DMS114 treated with DMSO at 0.1 percent for 48 hours (cell line): Measurements from ENCODE around the gene COPB1.
"Not testable (repeated sequence)": the region's sequence is repeated elsewhere in the genome, so short reads cannot be mapped to it uniquely, and the experiment has no call there.

ENCODE experiments used
- DNase-seq: peaks from one replicate; lab custom pipeline; 2025; ENCODE audit not compliant: unreplicated experiment; lab: John Stamatoyannopoulos, UW

COPB1 gene

GRCh38 chr11:14499560-14500180 is at the start of gene COPB1:
COPB1 (minus strand) TSS chr11:14499811; CDS start chr11:14498928, 883 bp downstream.
- DNase-seq, result peak; percentile 82

- DNase-seq, result no peak
Observed at GRCh38 chr11:14547440-14547839, 47.8 kb upstream of the COPB1 start.

GRCh38 chr11:14546672-14547071 is 47.1 kb upstream of the COPB1 start:
- DNase-seq, result no peak

- no peak for DNase-seq
Observed at GRCh38 chr11:14544611-14545010, 45.0 kb upstream of the COPB1 start.

- DNase-seq, result no peak
Observed at GRCh38 chr11:14543260-14543659, 43.6 kb upstream of the COPB1 start.

- no peak for DNase-seq
Observed at GRCh38 chr11:14542324-14542723, 42.7 kb upstream of the COPB1 start.

GRCh38 chr11:14541192-14541947 is 41.8 kb upstream of the COPB1 start:
- DNase-seq, result no peak

GRCh38 chr11:14539982-14540421 is 40.4 kb upstream of the COPB1 start:
- peak; percentile 12 for DNase-seq

GRCh38 chr11:14538926-14539554 is 39.4 kb upstream of the COPB1 start:
- DNase-seq, result no peak

- DNase-seq, result no peak
Observed at GRCh38 chr11:14538271-14538925, 38.8 kb upstream of the COPB1 start.

- peak; percentile 41 for DNase-seq
Observed at GRCh38 chr11:14537134-14537599, 37.6 kb upstream of the COPB1 start.

- not testable (repeated sequence) for DNase-seq
Observed at GRCh38 chr11:14535166-14535565, 35.6 kb upstream of the COPB1 start.

GRCh38 chr11:14529951-14530350 is 30.3 kb upstream of the COPB1 start:
- no peak for DNase-seq

GRCh38 chr11:14529321-14529720 is 29.7 kb upstream of the COPB1 start:
- DNase-seq, result no peak

- DNase-seq, result no peak
Observed at GRCh38 chr11:14522801-14523200, 23.2 kb upstream of the COPB1 start.

GRCh38 chr11:14522245-14522644 is 22.6 kb upstream of the COPB1 start:
- no peak for DNase-seq

GRCh38 chr11:14520747-14521151 is 21.1 kb upstream of the COPB1 start:
- peak; percentile 29 for DNase-seq

- peak; percentile 91 for DNase-seq
Observed at GRCh38 chr11:14519917-14520746, 20.5 kb upstream of the COPB1 start, which contains the start of gene PSMA1. PSMA1 (minus strand) TSS chr11:14520386; CDS start chr11:14520299, 87 bp downstream.

- DNase-seq, result no peak
Observed at GRCh38 chr11:14519597-14519916, 19.9 kb upstream of the COPB1 start.

- no peak for DNase-seq
Observed at GRCh38 chr11:14518820-14519219, 19.2 kb upstream of the COPB1 start.

- DNase-seq, result no peak
Observed at GRCh38 chr11:14513800-14514199, 14.2 kb upstream of the COPB1 start.
